SH-SY5Y (cell line): ENCODE measurements around the gene NDUFS2.

Experiments
- GATA2 ChIP-seq: IDR thresholded peaks from 2 replicates; pipeline ENCODE4 v1.6.1; 2011; ENCODE audit warnings: mild to moderate bottlenecking, low read depth, low read length
- GATA3 ChIP-seq: IDR thresholded peaks from 2 replicates; pipeline ENCODE4 v1.6.1; 2011; ENCODE audit warnings: low read depth, mild to moderate bottlenecking, low read length, moderate library complexity

- no peak for TF ChIP-seq GATA3
- no peak for TF ChIP-seq GATA2
Measured at GRCh38 chr1:161258439-161259344, 56.5 kb downstream of the NDUFS2 start, which contains the start of gene PCP4L1.
